Fibroblast of skin of left quadriceps (primary cell): ENCODE results near the gene QRFP.
A peak's percentile ranks its signal among the peaks of the same experiment; 100 is the strongest.
"Not testable (repeated sequence)": the region's sequence is repeated elsewhere in the genome, so short reads cannot be mapped to it uniquely, and the experiment has no call there.

Source experiments
- DNase-seq, 2 experiments: peaks; one replicate each; pipeline ENCODE4 v3.0.0-alpha.2; 2013; ENCODE audit warnings: low read depth in 2 of 2

Gene QRFP

DNA sequence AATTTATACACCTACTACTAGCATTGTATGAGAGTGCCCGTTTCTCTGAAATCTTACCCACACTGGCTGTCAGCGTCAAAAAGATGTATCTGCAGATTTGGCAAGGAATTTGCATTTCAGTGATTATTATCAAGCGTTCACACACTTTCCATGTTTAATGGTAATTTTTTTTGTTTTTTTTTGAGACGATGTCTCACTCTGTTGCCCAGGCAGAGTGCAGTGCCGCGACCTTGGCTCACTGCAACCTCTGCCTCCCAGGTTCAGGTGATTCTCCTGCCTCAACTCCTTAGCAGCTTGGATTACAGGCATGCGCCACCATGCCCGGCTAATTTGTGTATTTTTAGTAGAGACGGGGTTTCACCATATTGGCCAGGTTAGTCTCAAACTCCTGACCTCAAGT, 47.3 kb downstream of the QRFP start:
- DNase-seq: no peak

DNA sequence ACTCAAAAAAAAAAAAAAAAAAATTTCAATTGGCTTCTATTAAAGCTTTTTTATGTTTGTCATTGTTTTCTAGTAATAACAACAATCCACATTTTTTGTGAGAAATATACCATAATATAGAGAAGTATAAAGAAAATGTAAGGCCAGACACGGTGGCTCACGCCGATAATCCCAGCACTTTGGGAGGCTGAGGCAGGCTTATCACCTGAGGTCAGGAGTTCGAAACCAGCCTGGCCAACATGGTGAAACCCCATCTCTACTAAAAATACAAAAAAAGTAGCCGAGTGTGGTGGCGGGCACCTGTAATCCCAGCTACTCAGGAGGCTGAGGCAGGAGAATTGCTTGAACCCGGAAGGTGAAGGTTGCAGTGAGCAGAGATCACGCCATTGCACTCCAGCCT, 48.1 kb downstream of the QRFP start:
- DNase-seq: not testable (repeated sequence)

DNA sequence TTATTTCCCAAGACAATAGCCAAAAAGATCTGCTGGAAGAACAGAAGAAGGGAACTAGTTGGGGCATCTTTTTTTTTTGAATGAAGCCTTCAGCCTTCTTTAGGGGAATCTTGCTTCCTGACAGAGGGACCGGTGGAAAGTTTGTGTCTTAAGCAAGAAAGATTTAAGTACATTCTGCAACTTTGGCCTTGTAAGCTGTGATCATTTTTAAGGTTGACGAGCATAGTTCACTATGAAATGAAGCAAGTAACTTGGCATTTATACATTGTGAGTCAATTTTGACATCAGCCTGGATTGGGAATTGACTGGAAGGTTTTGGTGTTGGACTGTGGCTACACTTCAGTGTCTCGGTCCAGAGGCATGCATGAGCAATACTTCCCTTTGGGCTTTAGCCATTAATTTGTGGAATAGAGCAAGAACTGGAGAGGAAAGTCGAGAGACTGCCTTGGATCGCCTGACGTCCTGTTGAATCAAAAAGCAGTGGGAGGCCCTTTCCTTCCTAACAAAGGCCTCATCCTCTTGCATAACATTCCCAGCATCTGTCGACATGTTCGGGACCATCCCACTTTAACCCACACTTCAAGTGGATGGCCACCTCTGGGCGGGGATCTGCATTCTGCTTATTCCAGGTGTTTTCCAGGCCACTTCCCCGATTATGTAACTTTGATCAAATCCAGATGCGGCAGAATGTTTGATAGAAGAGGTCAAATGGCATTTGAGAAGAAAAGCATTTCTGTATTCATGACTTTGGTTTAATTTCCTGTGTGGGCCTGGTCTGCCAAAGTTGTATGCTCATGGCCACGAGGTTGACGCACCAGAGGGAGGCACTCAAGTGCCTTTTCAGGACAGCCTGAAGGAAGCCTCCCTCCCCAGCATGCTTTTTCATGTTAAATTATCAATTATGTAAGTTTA, 49.0 kb downstream of the QRFP start:
- DNase-seq: peak; percentile 99

DNA sequence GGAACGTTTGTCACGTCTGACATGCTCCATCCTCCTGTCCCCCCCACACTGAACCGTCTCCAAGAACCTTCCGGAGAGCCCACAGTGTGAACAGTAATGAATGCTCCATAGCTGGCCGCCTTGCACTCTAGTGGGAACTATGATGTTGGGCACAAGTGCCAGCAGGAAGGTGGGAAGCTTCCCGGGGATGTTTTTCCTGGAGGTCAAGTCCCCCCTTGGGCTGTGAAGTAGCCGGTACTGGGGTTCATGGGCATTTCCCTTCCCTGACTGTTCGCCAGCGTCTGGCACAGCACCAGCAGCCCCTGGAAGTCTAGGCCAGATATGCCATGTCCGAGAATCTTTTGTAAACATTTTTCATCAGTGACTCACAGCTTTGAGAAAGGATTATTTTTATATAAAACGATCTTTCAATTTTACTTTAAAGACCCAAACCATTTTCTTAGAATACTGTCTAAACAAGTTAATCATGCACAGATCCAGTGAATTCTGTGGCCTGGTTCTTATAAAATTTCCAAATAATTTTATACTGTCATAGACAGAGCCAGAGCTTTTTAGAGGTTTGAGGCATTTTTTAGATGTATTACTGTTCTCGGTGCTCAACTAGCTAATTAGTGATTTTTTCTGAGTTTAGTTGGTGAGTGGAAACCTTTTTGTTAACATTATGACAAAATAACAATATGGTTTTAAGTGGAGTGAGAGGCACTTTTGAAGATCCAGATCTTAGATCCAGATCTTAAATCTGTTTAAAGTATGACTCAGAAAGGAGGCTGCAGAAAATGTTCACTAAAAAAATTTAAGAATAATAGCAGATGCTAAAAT, 49.9 kb downstream of the QRFP start:
- peak; percentile 37 to 40 for DNase-seq

DNA sequence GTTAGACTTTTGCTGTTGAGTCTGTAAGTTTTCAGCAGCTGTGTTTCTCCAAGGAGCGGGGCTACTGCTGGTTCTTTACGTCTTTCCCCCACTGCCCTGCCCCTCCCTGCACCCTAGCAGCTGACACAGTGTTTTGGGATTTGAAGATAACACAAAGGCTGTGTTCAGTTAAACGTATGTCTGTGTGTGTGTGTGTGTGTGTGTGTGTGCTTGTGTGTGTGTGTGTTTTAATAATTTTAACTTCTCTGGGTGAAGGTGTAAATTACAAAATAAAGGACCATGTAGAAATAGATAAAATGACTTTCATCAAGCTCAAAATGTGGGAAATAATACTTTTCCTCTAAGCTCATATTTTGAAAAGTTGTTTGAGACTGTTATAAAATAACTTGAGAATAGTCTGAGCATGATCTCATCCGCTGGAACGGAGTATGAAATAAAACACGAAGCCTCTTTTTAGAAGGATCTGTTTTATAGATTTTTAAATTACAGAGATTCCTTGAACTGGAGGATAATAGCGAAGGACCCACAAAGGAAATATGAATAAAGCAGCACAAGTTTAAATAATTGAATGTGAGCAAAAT, 50.6 kb downstream of the QRFP start:
- peak; percentile 60 to 65 for DNase-seq

DNA sequence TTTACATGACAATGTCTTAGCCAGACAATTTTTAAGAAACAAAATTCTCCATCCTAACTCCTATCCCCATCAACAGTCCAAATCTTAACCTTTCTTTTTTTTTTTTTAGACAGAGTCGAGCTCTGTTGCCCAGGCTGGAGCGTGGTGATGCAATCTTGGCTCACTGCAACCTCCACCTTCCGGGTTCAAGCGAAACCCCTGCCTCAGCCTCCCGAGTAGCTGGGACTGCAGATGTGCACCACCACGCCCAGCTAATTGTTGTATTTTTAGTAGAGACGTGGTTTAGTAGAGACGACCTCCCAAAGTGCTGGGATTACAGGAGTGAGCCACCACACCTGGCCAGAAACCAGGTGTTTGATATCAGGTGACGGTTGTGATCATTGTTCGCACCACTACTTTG, 51.4 kb downstream of the QRFP start:
- no peak for DNase-seq

DNA sequence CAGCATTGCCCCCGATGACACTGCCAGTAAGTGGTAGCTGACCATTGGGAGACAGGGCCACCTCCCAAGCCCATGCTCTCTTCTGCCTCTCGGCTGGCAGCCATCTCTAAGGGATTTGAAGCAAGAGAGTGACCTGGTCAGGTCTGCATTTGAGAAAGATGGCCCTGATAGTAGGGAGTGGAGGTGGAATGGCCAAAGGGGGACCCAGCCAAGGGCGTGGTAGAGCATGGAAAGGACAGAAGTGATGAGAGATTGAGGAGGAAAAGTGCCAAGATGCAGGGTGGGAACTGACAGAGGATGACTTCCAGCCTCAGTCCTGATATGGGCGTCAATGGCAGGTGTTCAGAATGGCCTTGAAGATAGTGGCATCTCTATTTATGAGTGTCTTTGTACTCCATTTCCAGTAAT, 52.6 kb downstream of the QRFP start:
- DNase-seq: no peak

DNA sequence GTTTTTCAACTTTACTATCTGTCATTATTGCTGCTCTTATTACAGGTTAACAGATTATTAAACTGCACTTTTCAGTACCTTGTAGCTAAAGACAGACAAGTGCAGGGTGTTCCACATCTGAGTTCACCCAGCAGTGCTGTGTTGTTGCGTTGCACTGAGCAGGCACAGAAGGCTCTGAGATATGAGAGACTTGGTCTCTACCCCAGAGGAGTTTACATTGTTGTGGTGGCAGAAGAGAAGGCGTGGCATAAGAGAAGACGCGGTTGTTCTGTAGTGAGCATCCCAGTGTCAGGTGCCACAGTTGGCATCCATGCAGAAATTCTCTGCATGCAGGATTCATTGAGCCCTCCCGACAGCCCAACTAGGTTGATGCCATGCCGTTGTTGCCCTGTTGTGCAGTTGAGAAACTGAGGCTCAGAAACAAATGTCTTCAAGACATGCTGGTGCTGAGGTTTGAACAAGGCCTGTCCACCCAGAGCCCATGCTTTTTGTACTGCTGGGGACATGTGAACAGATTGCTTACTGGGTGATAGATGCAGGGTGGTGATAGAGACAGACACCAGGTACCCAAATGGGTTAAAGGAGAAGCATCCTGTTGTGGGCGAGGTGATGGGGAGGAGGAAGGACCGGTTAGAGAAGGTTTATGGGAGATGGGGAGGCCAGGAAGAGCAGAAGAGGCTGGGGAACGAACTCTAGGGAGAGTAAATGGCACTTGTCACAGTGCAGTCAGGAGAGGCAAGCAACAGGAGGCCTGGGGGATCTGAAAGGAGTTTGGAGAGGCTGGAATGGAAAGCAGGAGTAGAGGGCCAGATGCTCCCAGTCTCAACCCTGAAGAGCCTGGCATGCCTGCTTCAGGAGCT, 53.3 kb downstream of the QRFP start:
- no peak for DNase-seq
